ENCODE data around the gene CEACAM16. TPM values are rescaled to one million over a fixed set of nuclear protein-coding genes. Genes with fewer than 3 reads are reported as not detected.

Gene CEACAM16
- total and polyA plus RNA-seq, 10 of the 15 experiments (the other 5 are each of a cell fraction or from before 2014, with no cell fraction given), result not detected

GRCh38 chr19:44754750-44755080, 55.8 kb downstream of the CEACAM16 start:
- intact Hi-C loops (cut with micrococcal nuclease; ENCODE audit: unreplicated experiment), result no loop called here
- H3K4me1 ChIP-seq (ENCODE audit: control insufficient read depth, insufficient read depth, low read length), result peaks cover 32% of the 10 kb centered on the region
- FAIRE-seq (no peak), DNase-seq (ENCODE audit: low read depth, low spot score) (no peak), ATAC-seq (no peak)
- H4K20me1 ChIP-seq (ENCODE audit: control insufficient read depth, insufficient read depth), result no peaks in the 10 kb centered on the region
- no TSS peak for BruUV-seq (replicated peaks)
- no peak overlapping the region for H2AFZ ChIP-seq (ENCODE audit: control insufficient read depth, low read depth, low read length)
- ChIA-PET CTCF (interaction anchor here (0.9 to 7.7 kb wide), 4 partner anchors 12 to 31 kb away, joined by 3 to 109 read pairs (median 5); no protein-coding TSS in a partner anchor), RAD21 (ENCODE audit: unreplicated experiment) (interaction anchor here (0.9 to 4.2 kb wide), 6 partner anchors 12 to 33 kb away, joined by 7 to 49 read pairs (median 10); no protein-coding TSS in a partner anchor), SMC1A (ENCODE audit: uncharacterized antibody, unreplicated experiment) (interaction anchor here (0.6 to 7.7 kb wide), 6 partner anchors 8 to 30 kb away, joined by 3 to 115 read pairs (median 8); no protein-coding TSS in a partner anchor), POLR2A (interaction anchor here (1.2 to 3.8 kb wide), 4 partner anchors 15 to 63 kb away, joined by 3 to 20 read pairs (median 12); no protein-coding TSS in a partner anchor)
- peak overlapping the region; percentile 95 for H3K27ac ChIP-seq (ENCODE audit: control insufficient read depth, insufficient read depth)
- H3K79me2 ChIP-seq (ENCODE audit: control insufficient read depth, insufficient read depth, low read length), result peaks cover 42% of the 10 kb centered on the region
- H3K9me3 ChIP-seq (replicated peaks; ENCODE audit: control insufficient read depth, insufficient read depth, low read length), result no peaks in the 10 kb centered on the region
- H3K4me2 ChIP-seq (ENCODE audit: control insufficient read depth, insufficient read depth), result peak overlapping the region; percentile 90
- 15% methylated on average over 11 of the region's 11 CpGs for WGBS (ENCODE audit: insufficient coverage, insufficient replicate concordance, low lambda C conversion rate, missing lambda C conversion rate)
- peaks cover 0 to 11% of the 10 kb centered on the region in 2 experiments for H3K36me3 ChIP-seq (ENCODE audit: control insufficient read depth in 2 of 2, insufficient read depth in 2 of 2, low read length in 1 of 2)
- H3K27me3 ChIP-seq (replicated peaks in 1 of 2; ENCODE audit: control insufficient read depth in 2 of 2, insufficient read depth in 2 of 2, low read length in 1 of 2), result no peaks in the 10 kb centered on the region
- H3K9ac ChIP-seq (ENCODE audit: control insufficient read depth, insufficient read depth, low read length), result peak overlapping the region; percentile 87
- in situ Hi-C loops (cut with MboI), result no loop called here
- no peak for TF ChIP-seq BACH1 (IDR thresholded peaks at IDR 0.05; ENCODE audit: borderline replicate concordance)
- TF ChIP-seq RCOR1 (conservative IDR thresholded peaks at IDR 0.05; ENCODE audit: low read depth, low read length), result no peak
- TF ChIP-seq MYC (IDR thresholded peaks at IDR 0.05; ENCODE audit: insufficient read depth, insufficient read length, insufficient replicate concordance, low read length, severe bottlenecking), result peak; percentile 4
- no peak for TF ChIP-seq WRNIP1 (IDR thresholded peaks at IDR 0.05; ENCODE audit: borderline replicate concordance, low read depth, low read length)
- H3K4me3 ChIP-seq, result peak overlapping the region; percentile 77

- RAD21 ChIA-PET (ENCODE audit: unreplicated experiment), result interaction anchor here (0.9 to 4.2 kb wide), 4 partner anchors 12 to 33 kb away, joined by 8 to 26 read pairs (median 10); no protein-coding TSS in a partner anchor
- in situ Hi-C loops (cut with MboI) (no loop called here), intact Hi-C loops (cut with micrococcal nuclease; ENCODE audit: unreplicated experiment) (no loop called here)
- peaks cover 27% of the 10 kb centered on the region for H3K4me1 ChIP-seq (ENCODE audit: control insufficient read depth, insufficient read depth, low read length)
- peak overlapping the region; percentile 87 for H3K9ac ChIP-seq (ENCODE audit: control insufficient read depth, insufficient read depth, low read length)
- H3K27ac ChIP-seq (ENCODE audit: control insufficient read depth, insufficient read depth), result peak overlapping the region; percentile 95
- 96% methylated on average over 4 of the region's 4 CpGs for WGBS (ENCODE audit: insufficient coverage, insufficient replicate concordance, low lambda C conversion rate, missing lambda C conversion rate)
- SMC1A ChIA-PET (ENCODE audit: uncharacterized antibody, unreplicated experiment), result interaction anchor here (0.8 to 7.7 kb wide), 3 partner anchors 10 to 30 kb away, joined by 3 to 115 read pairs (median 12); no protein-coding TSS in a partner anchor
- CTCF ChIA-PET, result interaction anchor here (0.5 to 7.7 kb wide), 5 partner anchors 11 to 32 kb away, joined by 3 to 109 read pairs (median 6); no protein-coding TSS in a partner anchor
- no peaks in the 10 kb centered on the region for H4K20me1 ChIP-seq (ENCODE audit: control insufficient read depth, insufficient read depth)
- FAIRE-seq (no peak), ATAC-seq (no peak), DNase-seq (ENCODE audit: low read depth, low spot score) (no peak)
- no peaks in the 10 kb centered on the region for H3K27me3 ChIP-seq (replicated peaks in 1 of 2; ENCODE audit: control insufficient read depth in 2 of 2, insufficient read depth in 2 of 2, low read length in 1 of 2)
- peak overlapping the region; percentile 77 for H3K4me3 ChIP-seq
- POLR2A ChIA-PET, result interaction anchor here (1.2 to 3.8 kb wide), 2 partner anchors 15 to 33 kb away, joined by 3 to 14 read pairs; no protein-coding TSS in a partner anchor
- peaks cover 0 to 11% of the 10 kb centered on the region in 2 experiments; a peak in 3 of 4 replicates for H3K36me3 ChIP-seq (ENCODE audit: control insufficient read depth in 2 of 2, insufficient read depth in 2 of 2, low read length in 1 of 2)
- peak overlapping the region; percentile 90 for H3K4me2 ChIP-seq (ENCODE audit: control insufficient read depth, insufficient read depth)
- no peak overlapping the region for H2AFZ ChIP-seq (ENCODE audit: control insufficient read depth, low read depth, low read length)
- H3K79me2 ChIP-seq (ENCODE audit: control insufficient read depth, insufficient read depth, low read length), result peaks cover 37% of the 10 kb centered on the region
- no TSS peak for BruUV-seq (replicated peaks)
- H3K9me3 ChIP-seq (replicated peaks; ENCODE audit: control insufficient read depth, insufficient read depth, low read length), result no peaks in the 10 kb centered on the region
- TF ChIP-seq BACH1 (IDR thresholded peaks at IDR 0.05; ENCODE audit: borderline replicate concordance) (no peak), KLF5 (IDR thresholded peaks at IDR 0.05; ENCODE audit: partially characterized antibody) (no peak), E2F8 (IDR thresholded peaks at IDR 0.05; ENCODE audit: low read depth, partially characterized antibody) (no peak), ZBTB11 (CRISPR knock-in tag; IDR thresholded peaks at IDR 0.05) (no peak), FOS (IDR thresholded peaks at IDR 0.05; ENCODE audit: borderline replicate concordance, extremely low read depth, insufficient read length) (no peak)
Measured at GRCh38 chr19:44755219-44755618, 56.3 kb downstream of the CEACAM16 start.

Measured in GM12878 (cell line).